Gastroesophageal sphincter (tissue), 4 donors: ENCODE results near the gene FRMPD4. TPM values are rescaled to one million over a fixed set of nuclear protein-coding genes. Genes with fewer than 3 reads are reported as not detected.

ENCODE experiments used
- ATAC-seq: fragments of 150-250 bp; one replicate; pipeline ENCODE4 v1.9.1; 2016; ENCODE audit warnings: mild to moderate bottlenecking, moderate library complexity
- H3K27ac ChIP-seq, 4 donors: fragments of 200-600 bp; sonication (generic) in 3 of 4; 1 replicate in 3 of 4; 2 replicates in 1 of 4; pipeline ENCODE4 v1.5.1; 2016 to 2019
- H3K27me3 ChIP-seq: fragments of 200-600 bp; sonication (generic); one replicate; pipeline ENCODE4 v1.5.1; 2019
- H3K36me3 ChIP-seq, 2 donors: fragments of 200-600 bp; sonication (generic); one replicate each; pipeline ENCODE4 v1.5.1; 2019; ENCODE audit warnings: control low read depth in 1 of 2
- H3K4me1 ChIP-seq, 3 donors: fragments of 200-600 bp; sonication (generic); 1 replicate in 2 of 3; 2 replicates in 1 of 3; pipeline ENCODE4 v1.5.1; 2016 to 2019; ENCODE audit warnings: control low read depth in 2 of 3
- H3K4me3 ChIP-seq, 2 donors: fragments of 200-600 bp; sonication (generic); one replicate each; pipeline ENCODE4 v1.5.1; 2019; ENCODE audit warnings: mild to moderate bottlenecking in 1 of 2, moderate library complexity in 1 of 2
- H3K9me3 ChIP-seq, 3 donors: fragments of 200-600 bp; sonication (generic); one replicate each; pipeline ENCODE4 v1.5.1; 2017 to 2019; ENCODE audit warnings: control low read depth in 2 of 3
- CTCF ChIP-seq, 4 experiments: fragments of 200-600 bp in 2 of 4; fragments of 450-650 bp in 2 of 4; sonication (generic) in 1 of 4; IDR thresholded peaks; one replicate each; pipeline ENCODE4 v1.5.1; 2017 to 2019; ENCODE audit warnings: antibody characterized with exemption in 4 of 4, mild to moderate bottlenecking in 2 of 4, moderate library complexity in 2 of 4
- EP300 ChIP-seq: sonication (generic); formaldehyde crosslinking; IDR thresholded peaks from one replicate; pipeline ENCODE4 v1.6.1; 2017; ENCODE audit warnings: antibody characterized with exemption, mild to moderate bottlenecking
- POLR2A ChIP-seq, 2 donors: fragments of 450-650 bp; IDR thresholded peaks; one replicate each; pipeline ENCODE4 v1.6.1; 2017; ENCODE audit warnings: antibody characterized with exemption in 2 of 2, mild to moderate bottlenecking in 2 of 2, moderate library complexity in 1 of 2
- POLR2AphosphoS5 ChIP-seq: sonication (generic); formaldehyde crosslinking; IDR thresholded peaks from one replicate; pipeline ENCODE4 v1.6.1; 2017; ENCODE audit warnings: antibody characterized with exemption
- WGBS, 2 donors: methylation state at CpG; one replicate each; pipeline ENCODE4 v1.1.5; 2018; ENCODE audit warnings: low coverage in 1 of 2; 5-methylcytosine and 5-hydroxymethylcytosine counted together
- total RNA-seq, 4 donors: library from RNA; depleted of rRNA; stranded (reverse); fragments of >200 nt; gene quantifications; one replicate each; pipeline ENCODE4 v1.1.0, GENCODE V29; 2016

The FRMPD4 gene
- total RNA-seq, 4 donors from 2014 or later: 0.31 to 2.1 (median 1.3) TPM; not detected in 1

GRCh38 chrX:12309040-12309743, 170.9 kb downstream of the FRMPD4 start:
- 64 to 83% methylated on average over 3 to 5 of the region's 5 CpGs for whole genome bisulfite sequencing, 2 donors
- H3K27me3 ChIP-seq: no peaks in the 10 kb centered on the region
- TF ChIP-seq CTCF (IDR thresholded peaks at IDR 0.05) (no peak), POLR2A (IDR thresholded peaks at IDR 0.05) (no peak), POLR2AphosphoS5 (no peak), EP300 (no peak)
- H3K9me3 ChIP-seq: no peaks in the 10 kb centered on the region
- no peak overlapping the region for H3K27ac ChIP-seq
- ATAC-seq: no peak
- no peaks in the 10 kb centered on the region for H3K36me3 ChIP-seq
- H3K4me3 ChIP-seq: no peak overlapping the region
- no peaks in the 10 kb centered on the region for H3K4me1 ChIP-seq

- Histone ChIP-seq H3K27ac (no peak overlapping the region), H3K9me3 (no peaks in the 10 kb centered on the region), H3K27me3 (no peaks in the 10 kb centered on the region), H3K4me1 (no peaks in the 10 kb centered on the region), H3K36me3 (no peaks in the 10 kb centered on the region), H3K4me3 (no peak overlapping the region)
- TF ChIP-seq EP300: no peak
- no peak for TF ChIP-seq POLR2A (IDR thresholded peaks at IDR 0.05)
- TF ChIP-seq CTCF (IDR thresholded peaks at IDR 0.05): no peak
- TF ChIP-seq POLR2AphosphoS5: no peak
- ATAC-seq: no peak
- WGBS, 2 donors: 34 to 100% methylated on average over 1 to 3 of the region's 6 CpGs
Measured at GRCh38 chrX:12309744-12310076, 171.4 kb downstream of the FRMPD4 start.

GRCh38 chrX:12314651-12315050, 176.4 kb downstream of the FRMPD4 start:
- Histone ChIP-seq H3K27me3 (no peaks in the 10 kb centered on the region), H3K36me3 (no peaks in the 10 kb centered on the region), H3K4me1 (no peaks in the 10 kb centered on the region), H3K4me3 (no peak overlapping the region), H3K9me3 (no peaks in the 10 kb centered on the region), H3K27ac (no peak overlapping the region)
- ATAC-seq: no peak
- TF ChIP-seq CTCF (IDR thresholded peaks at IDR 0.05) (no peak), POLR2AphosphoS5 (no peak), POLR2A (IDR thresholded peaks at IDR 0.05) (no peak), EP300 (no peak)

- TF ChIP-seq POLR2A (IDR thresholded peaks at IDR 0.05) (no peak), EP300 (no peak), POLR2AphosphoS5 (no peak), CTCF (IDR thresholded peaks at IDR 0.05) (no peak)
Measured at GRCh38 chrX:12315526-12315925, 177.3 kb downstream of the FRMPD4 start.

GRCh38 chrX:12319003-12319519, 180.8 kb downstream of the FRMPD4 start:
- no peaks in the 10 kb centered on the region for H3K9me3 ChIP-seq
- no peaks in the 10 kb centered on the region for H3K36me3 ChIP-seq
- H3K27ac ChIP-seq: no peak overlapping the region
- no peak overlapping the region for H3K4me3 ChIP-seq
- TF ChIP-seq EP300 (no peak), POLR2AphosphoS5 (no peak), CTCF (IDR thresholded peaks at IDR 0.05) (no peak), POLR2A (IDR thresholded peaks at IDR 0.05) (no peak)
- WGBS, 2 donors: 70% methylated on average over 2 of the region's 5 CpGs; no CpG with 5 or more reads in 1 of the 2 donors
- H3K27me3 ChIP-seq: no peaks in the 10 kb centered on the region
- no peaks in the 10 kb centered on the region for H3K4me1 ChIP-seq
- ATAC-seq: no peak

More at GRCh38 chrX:12315526-12315925, 177.3 kb downstream of the FRMPD4 start:
- Histone ChIP-seq H3K9me3 (no peaks in the 10 kb centered on the region), H3K4me1 (no peaks in the 10 kb centered on the region), H3K27me3 (no peaks in the 10 kb centered on the region), H3K36me3 (no peaks in the 10 kb centered on the region), H3K27ac (no peak overlapping the region), H3K4me3 (no peak overlapping the region)
- 29 to 49% methylated on average over 2 of the region's 2 CpGs for WGBS, 2 donors
- no peak for ATAC-seq
